ENCODE measurements around the gene FAM110D.

Gene FAM110D

GRCh38 chr1:26212726-26213125 lies 53.8 kb downstream of the FAM110D start:
- no peak overlapping the region for H3K27ac Mint-ChIP-seq
- peaks cover 24% of the 10 kb centered on the region for H3K27me3 Mint-ChIP-seq (ENCODE audit: low read depth)
- no peaks in the 10 kb centered on the region for H3K36me3 Mint-ChIP-seq (ENCODE audit: low read depth)
- H3K9me3 Mint-ChIP-seq, result no peaks in the 10 kb centered on the region
- no peak overlapping the region for H3K4me3 Mint-ChIP-seq
- H3K4me1 Mint-ChIP-seq (ENCODE audit: low read depth), result no peaks in the 10 kb centered on the region

- H3K27ac Mint-ChIP-seq, result no peak overlapping the region
- no peaks in the 10 kb centered on the region for H3K36me3 Mint-ChIP-seq (ENCODE audit: low read depth)
- H3K4me3 Mint-ChIP-seq, result no peak overlapping the region
- H3K27me3 Mint-ChIP-seq (ENCODE audit: low read depth), result peaks cover 24% of the 10 kb centered on the region
- no peaks in the 10 kb centered on the region for H3K4me1 Mint-ChIP-seq (ENCODE audit: low read depth)
- no peaks in the 10 kb centered on the region for H3K9me3 Mint-ChIP-seq
These were observed 54.5 kb downstream of the FAM110D start for GRCh38 chr1:26213335-26213905.

Measured in T-helper 1 cell treated with Interleukin-12 subunit alpha and Interleukin-12 subunit beta and Interleukin-4 antibody, amounts not matched to agents 30 μg/mL and 1 μg/mL, for 36 hours (primary cell).